22Rv1 (cell line): ENCODE measurements around the gene RUBCNL.

Experiments
- ZFX ChIP-seq: fragments of 450-650 bp; IDR thresholded peaks from 2 replicates; pipeline ENCODE4 v1.6.1; 2017; ENCODE audit warnings: antibody characterized with exemption, borderline replicate concordance
- TF ChIP-seq, protein P1 (sequence below): fragments of 450-650 bp; IDR thresholded peaks from 2 replicates; pipeline ENCODE4 v1.5.1; 2017; ENCODE audit warnings: mild to moderate bottlenecking

DNA sequence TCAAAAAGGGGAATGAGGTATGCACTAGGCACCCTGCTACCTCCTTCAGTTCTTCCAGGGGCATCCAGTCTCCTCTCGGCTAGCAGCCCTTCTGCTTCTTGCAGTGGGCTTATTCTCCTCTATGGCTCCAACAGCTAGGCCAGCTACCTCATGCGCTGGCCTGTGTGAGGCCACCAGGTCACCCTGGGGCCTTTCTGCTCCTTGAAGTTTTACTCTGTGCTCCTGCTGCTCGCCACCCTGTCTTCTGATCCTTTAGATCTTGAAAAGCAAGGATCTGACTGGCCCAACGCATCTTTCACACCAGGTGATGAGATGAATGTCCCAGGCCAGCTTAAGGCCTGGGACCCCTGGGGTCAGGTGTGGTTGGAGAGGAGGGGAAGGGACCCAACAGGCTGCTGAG lies 66.2 kb downstream of the RUBCNL start:
- TF ChIP-seq, protein P1, sequence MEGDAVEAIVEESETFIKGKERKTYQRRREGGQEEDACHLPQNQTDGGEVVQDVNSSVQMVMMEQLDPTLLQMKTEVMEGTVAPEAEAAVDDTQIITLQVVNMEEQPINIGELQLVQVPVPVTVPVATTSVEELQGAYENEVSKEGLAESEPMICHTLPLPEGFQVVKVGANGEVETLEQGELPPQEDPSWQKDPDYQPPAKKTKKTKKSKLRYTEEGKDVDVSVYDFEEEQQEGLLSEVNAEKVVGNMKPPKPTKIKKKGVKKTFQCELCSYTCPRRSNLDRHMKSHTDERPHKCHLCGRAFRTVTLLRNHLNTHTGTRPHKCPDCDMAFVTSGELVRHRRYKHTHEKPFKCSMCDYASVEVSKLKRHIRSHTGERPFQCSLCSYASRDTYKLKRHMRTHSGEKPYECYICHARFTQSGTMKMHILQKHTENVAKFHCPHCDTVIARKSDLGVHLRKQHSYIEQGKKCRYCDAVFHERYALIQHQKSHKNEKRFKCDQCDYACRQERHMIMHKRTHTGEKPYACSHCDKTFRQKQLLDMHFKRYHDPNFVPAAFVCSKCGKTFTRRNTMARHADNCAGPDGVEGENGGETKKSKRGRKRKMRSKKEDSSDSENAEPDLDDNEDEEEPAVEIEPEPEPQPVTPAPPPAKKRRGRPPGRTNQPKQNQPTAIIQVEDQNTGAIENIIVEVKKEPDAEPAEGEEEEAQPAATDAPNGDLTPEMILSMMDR, result no peak
- TF ChIP-seq ZFX, result no peak
